Mucosa of rectum (tissue), 2 donors: Measurements from ENCODE around the gene TMED10.

ENCODE experiments used
- H3K27ac ChIP-seq, 2 donors: one replicate each; pipeline ENCODE4 v1.7.0; 2013; ENCODE audit warnings: inconsistent platforms in 2 of 2, low read depth in 2 of 2, low read length in 2 of 2
- H3K27me3 ChIP-seq, 2 donors: one replicate each; pipeline ENCODE4 v1.7.0; 2013; ENCODE audit warnings: low read length in 2 of 2; ENCODE audit not compliant: control insufficient read depth in 2 of 2, insufficient read depth in 2 of 2
- H3K36me3 ChIP-seq, 2 donors: one replicate each; pipeline ENCODE4 v1.7.0; 2013; ENCODE audit warnings: low read length in 2 of 2; ENCODE audit not compliant: control insufficient read depth in 2 of 2, insufficient read depth in 2 of 2
- H3K4me1 ChIP-seq, 2 donors: one replicate each; pipeline ENCODE4 v1.7.0; 2013; ENCODE audit warnings: low read length in 2 of 2, mild to moderate bottlenecking in 1 of 2; ENCODE audit not compliant: control insufficient read depth in 2 of 2, insufficient read depth in 2 of 2
- H3K4me3 ChIP-seq, 2 donors: one replicate each; pipeline ENCODE4 v1.7.0; 2013; ENCODE audit warnings: low read length in 2 of 2
- H3K9ac ChIP-seq, 2 donors: one replicate each; pipeline ENCODE4 v1.7.0; 2013; ENCODE audit warnings: low read length in 2 of 2, low read depth in 1 of 2, mild to moderate bottlenecking in 1 of 2
- H3K9me3 ChIP-seq, 2 donors: one replicate each; pipeline ENCODE4 v1.7.0; 2013; ENCODE audit warnings: low read length in 2 of 2; ENCODE audit not compliant: control insufficient read depth in 2 of 2
- donor health status: healthy.
- donor health status: Normal muscosa, but diverticular disease.

The TMED10 gene

GRCh38 chr14:75098212-75098611 lies 78.2 kb downstream of the TMED10 start:
- Histone ChIP-seq H3K36me3 (peaks cover 47 to 57% of the 10 kb centered on the region in 2 donors), H3K9me3 (no peaks in the 10 kb centered on the region), H3K9ac (no peak overlapping the region), H3K4me1 (peaks cover 0 to 3% of the 10 kb centered on the region in 2 donors), H3K27me3 (no peaks in the 10 kb centered on the region), H3K4me3 (no peak overlapping the region), H3K27ac (no peak overlapping the region)

DNA sequence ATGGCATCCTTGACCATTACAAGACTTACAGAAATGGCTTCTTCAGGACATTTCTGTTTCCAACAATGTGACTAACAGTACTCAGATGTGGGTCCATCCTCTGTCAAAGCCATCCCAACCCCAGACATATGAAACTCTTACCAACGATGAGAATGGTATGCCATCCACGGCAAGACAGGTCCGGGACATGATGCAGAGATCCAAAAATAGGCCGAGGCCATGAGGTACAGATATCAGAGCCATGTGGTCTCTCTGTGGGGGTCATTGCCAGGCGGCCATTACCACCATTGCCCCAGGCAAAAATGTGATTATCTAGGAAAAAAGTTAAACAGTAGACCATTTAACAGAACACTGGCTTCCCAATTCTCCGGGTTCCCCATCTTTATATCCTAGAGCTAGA lies 79.5 kb downstream of the TMED10 start:
- Histone ChIP-seq H3K9ac (no peak overlapping the region), H3K9me3 (no peaks in the 10 kb centered on the region), H3K27ac (no peak overlapping the region), H3K4me3 (no peak overlapping the region), H3K4me1 (peaks cover 0 to 3% of the 10 kb centered on the region in 2 donors), H3K36me3 (peaks cover 47 to 65% of the 10 kb centered on the region in 2 donors), H3K27me3 (no peaks in the 10 kb centered on the region)

DNA sequence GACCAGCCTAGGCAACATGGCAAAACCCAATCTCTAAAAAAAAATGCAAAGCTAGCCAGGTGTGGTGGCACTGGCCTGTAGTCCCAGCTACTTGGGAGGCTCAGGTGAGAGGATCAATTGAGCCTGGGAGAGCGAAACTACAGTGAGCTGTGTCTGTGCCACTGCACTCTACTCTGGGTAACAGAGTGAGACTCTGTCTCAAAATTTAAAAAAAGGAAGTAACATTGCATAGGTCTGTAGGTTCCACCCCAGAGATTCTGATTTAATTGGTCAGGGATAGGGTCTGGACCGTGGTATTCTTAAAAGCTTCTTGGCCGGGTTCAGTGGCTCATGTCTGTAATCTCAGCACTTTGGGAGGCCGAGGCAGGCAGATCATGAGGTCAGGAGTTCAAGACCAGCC lies 80.7 kb downstream of the TMED10 start:
- no peaks in the 10 kb centered on the region for H3K27me3 ChIP-seq
- H3K9me3 ChIP-seq, result no peaks in the 10 kb centered on the region
- H3K9ac ChIP-seq, result no peak overlapping the region
- peaks cover 37 to 60% of the 10 kb centered on the region in 2 donors for H3K36me3 ChIP-seq
- H3K27ac ChIP-seq, result no peak overlapping the region
- no peak overlapping the region for H3K4me3 ChIP-seq
- peaks cover 0 to 3% of the 10 kb centered on the region in 2 donors for H3K4me1 ChIP-seq

DNA sequence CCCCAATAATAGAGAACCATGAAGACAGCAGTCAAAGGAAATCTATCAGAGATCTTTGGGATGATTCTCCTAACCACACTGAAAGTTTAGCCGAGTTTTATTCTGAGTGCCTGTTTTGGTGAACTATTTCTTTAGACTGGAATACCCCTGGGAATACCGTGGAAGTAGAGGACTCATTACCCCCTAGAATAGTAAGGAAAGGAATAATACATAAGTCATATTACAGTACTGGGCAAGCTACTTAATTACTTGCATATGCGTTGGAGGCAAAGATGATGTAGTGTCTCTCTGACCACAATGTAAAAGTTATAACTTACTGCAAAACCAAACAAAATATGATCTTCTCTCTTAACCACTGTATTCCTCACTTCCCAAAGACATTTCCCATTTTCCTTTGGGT lies 81.5 kb downstream of the TMED10 start:
- Histone ChIP-seq H3K27me3 (no peaks in the 10 kb centered on the region), H3K4me3 (no peak overlapping the region), H3K36me3 (peaks cover 30 to 56% of the 10 kb centered on the region in 2 donors), H3K27ac (no peak overlapping the region), H3K4me1 (peaks cover 0 to 3% of the 10 kb centered on the region in 2 donors), H3K9ac (no peak overlapping the region), H3K9me3 (no peaks in the 10 kb centered on the region)

GRCh38 chr14:75092698-75093097 lies 83.7 kb downstream of the TMED10 start:
- no peak overlapping the region for H3K4me3 ChIP-seq
- peaks cover 37 to 58% of the 10 kb centered on the region in 2 donors for H3K36me3 ChIP-seq
- no peak overlapping the region for H3K9ac ChIP-seq
- H3K27ac ChIP-seq, result no peak overlapping the region
- no peaks in the 10 kb centered on the region for H3K27me3 ChIP-seq
- no peaks in the 10 kb centered on the region for H3K9me3 ChIP-seq
- H3K4me1 ChIP-seq, result no peaks in the 10 kb centered on the region

DNA sequence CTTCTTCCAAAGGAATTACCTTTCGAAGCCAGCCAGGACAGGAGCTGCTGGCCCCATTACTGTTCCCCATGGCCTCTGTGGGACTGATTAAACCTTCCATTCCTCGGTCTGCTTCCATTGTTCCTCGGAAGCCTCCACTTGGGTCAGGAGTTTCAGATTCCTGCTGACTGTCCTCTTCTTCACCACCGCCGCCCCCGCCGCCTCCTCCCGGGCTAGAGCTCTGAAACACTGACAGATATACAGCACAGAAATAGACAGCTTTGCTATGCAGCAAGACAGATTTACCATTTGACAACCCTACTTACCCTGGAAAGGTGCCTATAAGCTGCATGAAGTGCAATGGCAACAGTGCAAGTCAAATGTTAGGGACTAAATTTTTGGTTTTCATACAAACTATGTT lies 85.2 kb downstream of the TMED10 start:
- Histone ChIP-seq H3K4me1 (no peaks in the 10 kb centered on the region), H3K9ac (no peak overlapping the region), H3K27me3 (no peaks in the 10 kb centered on the region), H3K9me3 (no peaks in the 10 kb centered on the region), H3K4me3 (no peak overlapping the region), H3K36me3 (peaks cover 44 to 60% of the 10 kb centered on the region in 2 donors), H3K27ac (no peak overlapping the region)

GRCh38 chr14:75090353-75090752 lies 86.1 kb downstream of the TMED10 start:
- Histone ChIP-seq H3K27me3 (no peaks in the 10 kb centered on the region), H3K9me3 (no peaks in the 10 kb centered on the region), H3K4me3 (no peak overlapping the region), H3K36me3 (peaks cover 42 to 56% of the 10 kb centered on the region in 2 donors), H3K27ac (no peak overlapping the region), H3K9ac (no peak overlapping the region), H3K4me1 (no peaks in the 10 kb centered on the region)

DNA sequence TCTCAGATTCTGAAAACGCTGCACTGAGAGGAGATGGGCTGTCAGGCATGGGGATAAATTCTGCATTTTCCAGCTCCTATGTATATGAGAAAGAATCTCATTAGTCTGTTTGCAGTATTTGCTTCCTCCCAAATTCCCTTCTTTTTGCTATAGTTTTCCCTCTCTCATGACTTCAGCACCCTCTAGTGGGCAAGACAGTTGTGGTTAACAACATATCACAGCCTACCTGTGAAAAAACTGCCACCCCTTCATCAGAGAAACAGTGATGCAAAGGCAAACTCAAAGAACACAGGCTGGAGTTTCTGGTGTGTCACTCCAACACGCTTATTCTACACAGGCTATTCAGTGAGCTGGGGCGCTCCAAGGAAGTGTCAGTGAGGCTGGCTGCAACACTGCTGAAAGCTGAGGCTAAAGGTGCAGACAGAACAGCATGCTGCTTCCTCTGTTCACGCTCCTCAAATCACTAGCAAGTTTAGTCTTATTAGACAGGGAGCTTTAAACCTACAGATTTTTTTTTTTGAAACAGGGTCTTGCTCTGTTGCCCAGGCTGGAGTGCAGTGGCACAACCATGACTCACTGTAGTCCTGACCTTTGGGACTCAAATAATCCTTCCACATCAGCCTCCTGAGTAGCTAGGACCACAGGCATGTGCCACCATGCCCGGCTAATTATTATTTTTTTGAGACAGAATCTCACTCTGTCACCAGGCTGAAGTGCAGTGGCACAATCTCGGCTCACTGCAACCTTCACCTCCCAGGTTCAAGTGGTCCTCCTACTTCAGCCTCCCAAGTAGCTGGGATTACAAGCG lies 87.6 kb downstream of the TMED10 start:
- no peaks in the 10 kb centered on the region for H3K4me1 ChIP-seq
- H3K9me3 ChIP-seq, result no peaks in the 10 kb centered on the region
- H3K9ac ChIP-seq, result no peak overlapping the region
- no peaks in the 10 kb centered on the region for H3K27me3 ChIP-seq
- H3K36me3 ChIP-seq, result peaks cover 44 to 54% of the 10 kb centered on the region in 2 donors
- H3K27ac ChIP-seq, result no peak overlapping the region
- H3K4me3 ChIP-seq, result no peak overlapping the region

DNA sequence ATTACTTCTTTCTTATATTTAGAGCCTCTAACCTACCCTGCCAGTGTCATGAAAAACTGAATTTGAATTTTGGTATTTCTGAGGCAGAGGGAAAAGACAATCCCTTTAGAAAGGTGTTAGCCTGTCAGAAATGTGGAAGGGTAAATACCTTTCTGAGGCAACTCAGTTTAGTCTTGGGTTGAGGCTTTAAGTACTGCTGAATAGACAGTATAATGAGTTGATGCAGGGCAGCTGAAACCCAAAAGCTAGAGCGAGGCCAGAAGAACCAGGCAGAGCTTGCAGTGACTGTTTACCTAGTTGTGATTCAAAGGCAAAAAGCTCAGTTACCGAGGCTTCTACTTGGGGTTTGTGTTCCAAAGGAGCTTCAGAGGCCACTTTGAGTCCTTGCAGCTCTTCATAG lies 88.3 kb downstream of the TMED10 start:
- no peak overlapping the region for H3K9ac ChIP-seq
- no peak overlapping the region for H3K27ac ChIP-seq
- no peaks in the 10 kb centered on the region for H3K27me3 ChIP-seq
- H3K4me3 ChIP-seq, result no peak overlapping the region
- H3K4me1 ChIP-seq, result no peaks in the 10 kb centered on the region
- peaks cover 43 to 57% of the 10 kb centered on the region in 2 donors for H3K36me3 ChIP-seq
- H3K9me3 ChIP-seq, result no peaks in the 10 kb centered on the region

- Histone ChIP-seq H3K27ac (no peak overlapping the region), H3K36me3 (peaks cover 43 to 52% of the 10 kb centered on the region in 2 donors)
Measured at GRCh38 chr14:75084513-75084912, 91.9 kb downstream of the TMED10 start.

More at GRCh38 chr14:75084513-75084912, 91.9 kb downstream of the TMED10 start:
- Histone ChIP-seq H3K27me3 (no peaks in the 10 kb centered on the region), H3K4me3 (no peak overlapping the region), H3K9ac (no peak overlapping the region), H3K9me3 (no peaks in the 10 kb centered on the region), H3K4me1 (no peaks in the 10 kb centered on the region)
